Epidermal melanocyte (primary cell): ENCODE data around the gene PTGES3.
"Not testable (repeated sequence)": the region's sequence is repeated elsewhere in the genome, so short reads cannot be mapped to it uniquely, and the experiment has no call there.

Source experiments
- DNase-seq: peaks from one replicate; pipeline ENCODE4 v3.0.0; 2011; ENCODE audit warnings: low spot score; ENCODE audit not compliant: insufficient read length

Gene PTGES3

DNA sequence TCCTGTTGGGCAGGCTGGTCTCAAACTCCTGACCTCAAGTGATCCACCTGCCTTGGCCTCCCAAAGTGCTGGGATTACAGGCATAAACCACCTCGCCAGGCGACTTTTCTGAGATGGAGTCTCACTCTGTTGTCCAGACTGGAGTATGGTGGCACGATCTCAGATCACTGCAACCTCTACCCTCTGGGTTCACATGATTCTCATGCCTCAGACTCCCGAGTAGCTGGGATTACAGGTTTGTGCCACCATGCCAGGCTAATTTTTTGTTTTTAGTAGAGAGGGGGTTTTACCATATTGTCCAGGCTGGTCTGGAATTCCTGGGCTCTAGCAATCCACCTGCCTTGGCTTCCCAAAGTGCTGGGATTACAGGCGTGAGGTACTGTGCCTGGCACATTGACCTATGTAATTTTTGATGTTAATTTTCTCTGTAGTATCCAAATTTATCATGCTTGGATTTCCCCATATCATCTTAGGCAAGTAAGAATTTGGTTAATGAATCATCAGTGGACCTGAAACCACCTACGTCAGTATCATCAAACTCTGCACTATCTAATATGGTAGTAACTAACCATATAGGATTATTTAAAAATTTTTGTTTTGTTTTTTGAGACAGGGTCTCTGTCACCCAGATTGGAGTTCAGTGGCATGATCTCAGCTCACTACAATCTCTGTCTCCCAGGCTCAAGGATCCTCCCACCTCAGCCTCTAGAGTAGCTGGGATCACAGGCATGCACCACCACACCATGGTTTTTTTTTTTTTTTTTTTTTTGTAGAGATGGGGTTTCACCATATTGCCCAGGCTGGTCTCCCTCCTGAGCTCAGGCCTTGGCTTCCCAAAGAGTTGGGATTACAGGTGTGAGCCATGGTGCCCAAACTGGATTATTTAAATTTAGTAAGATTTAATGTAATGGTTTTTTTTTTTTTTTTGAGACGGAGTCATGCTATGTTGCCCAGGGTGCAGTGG is 30.4 kb downstream of the PTGES3 start:
- DNase-seq: no peak

- not testable (repeated sequence) for DNase-seq
Observed at GRCh38 chr12:56653781-56654180, 34.3 kb downstream of the PTGES3 start.

DNA sequence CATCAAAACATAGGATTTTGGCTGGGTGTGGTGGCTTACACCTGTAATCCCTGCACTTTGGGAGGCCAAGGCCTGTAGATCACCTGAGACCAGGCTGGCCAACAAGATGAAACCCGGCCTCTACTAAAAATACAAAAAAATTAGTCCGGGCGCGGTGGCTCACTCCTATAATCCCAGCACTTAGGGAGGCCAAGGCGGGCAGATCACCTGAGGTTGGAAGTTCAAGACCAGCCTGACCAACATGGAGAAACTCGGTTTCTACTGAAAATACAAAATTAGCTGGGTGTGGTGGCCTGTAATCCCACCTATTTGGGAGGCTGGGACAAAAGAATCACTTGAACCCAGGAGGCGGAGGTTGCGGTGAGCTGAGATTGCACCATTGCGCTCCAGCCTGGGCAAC is 40.1 kb downstream of the PTGES3 start:
- not testable (repeated sequence) for DNase-seq

- peak; percentile 98 for DNase-seq
Observed at GRCh38 chr12:56645717-56646446, 42.2 kb downstream of the PTGES3 start, which contains the start of gene ATP5F1B. Gene ATP5F1B, minus strand, starts transcription at chr12:56645984. Its CDS starts 21 bp downstream, at chr12:56645963.

DNA sequence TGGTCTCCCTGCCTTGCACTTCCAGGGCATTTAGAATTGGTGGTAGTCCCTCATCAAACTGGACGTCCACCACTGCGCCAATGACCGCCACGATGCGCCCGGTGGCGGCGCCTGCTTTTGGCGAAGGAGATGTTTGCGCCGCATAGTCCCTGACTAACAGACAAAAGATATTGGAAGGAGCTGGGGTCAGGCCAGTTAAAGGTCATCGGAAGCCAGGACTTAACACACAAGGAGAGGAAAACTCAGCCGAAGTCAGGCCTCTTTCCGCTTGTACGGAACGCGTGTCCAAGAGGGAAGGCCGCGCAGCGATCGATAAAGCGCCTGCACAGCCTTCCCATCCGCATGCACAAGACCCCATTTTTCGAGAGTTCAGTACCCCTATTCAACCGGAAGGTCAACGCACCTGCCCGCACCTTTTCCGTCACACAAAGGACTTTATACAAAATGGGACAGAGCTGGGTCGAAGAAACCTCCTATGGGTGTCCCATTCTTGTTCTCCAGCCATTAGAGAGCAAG is 42.8 kb downstream of the PTGES3 start:
- no peak for DNase-seq

DNA sequence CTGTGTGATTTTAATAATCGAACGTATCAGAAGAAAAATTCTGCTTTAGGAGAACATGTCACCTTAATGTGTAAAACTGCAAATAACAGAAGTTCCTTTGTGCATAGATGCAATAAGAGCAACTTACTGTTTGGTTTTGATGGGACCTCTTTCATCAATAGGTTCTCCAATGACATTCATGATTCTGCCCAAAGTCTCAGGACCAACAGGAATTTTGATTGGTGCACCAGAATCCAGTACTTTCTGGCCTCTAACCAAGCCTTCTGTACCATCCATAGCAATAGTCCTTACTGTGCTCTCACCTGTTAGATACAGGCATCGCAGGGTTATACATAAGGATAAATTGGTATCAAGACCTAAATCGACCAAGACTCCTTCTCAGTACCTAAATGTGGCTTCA is 43.4 kb downstream of the PTGES3 start:
- DNase-seq: no peak

DNA sequence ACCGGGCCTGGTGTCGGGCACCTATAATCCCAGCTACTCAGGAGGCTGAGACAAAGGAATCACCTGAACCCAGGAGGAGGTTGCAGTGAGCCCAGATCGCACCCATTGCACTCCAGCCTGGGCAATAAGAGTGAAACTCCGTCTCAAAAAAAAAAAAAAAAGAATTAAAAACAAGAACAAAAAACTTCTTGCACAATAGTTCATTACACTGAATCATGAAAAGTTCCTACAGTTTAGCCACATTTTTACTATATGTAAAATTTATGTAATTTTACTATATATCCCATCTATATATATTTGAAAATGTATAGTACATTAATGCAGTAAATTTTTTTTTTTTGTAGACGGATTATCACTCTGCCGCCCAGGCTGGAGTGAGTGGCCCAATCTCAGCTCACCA is 46.9 kb downstream of the PTGES3 start:
- no peak for DNase-seq

GRCh38 chr12:56637621-56638020 is 50.5 kb downstream of the PTGES3 start:
- no peak for DNase-seq

DNA sequence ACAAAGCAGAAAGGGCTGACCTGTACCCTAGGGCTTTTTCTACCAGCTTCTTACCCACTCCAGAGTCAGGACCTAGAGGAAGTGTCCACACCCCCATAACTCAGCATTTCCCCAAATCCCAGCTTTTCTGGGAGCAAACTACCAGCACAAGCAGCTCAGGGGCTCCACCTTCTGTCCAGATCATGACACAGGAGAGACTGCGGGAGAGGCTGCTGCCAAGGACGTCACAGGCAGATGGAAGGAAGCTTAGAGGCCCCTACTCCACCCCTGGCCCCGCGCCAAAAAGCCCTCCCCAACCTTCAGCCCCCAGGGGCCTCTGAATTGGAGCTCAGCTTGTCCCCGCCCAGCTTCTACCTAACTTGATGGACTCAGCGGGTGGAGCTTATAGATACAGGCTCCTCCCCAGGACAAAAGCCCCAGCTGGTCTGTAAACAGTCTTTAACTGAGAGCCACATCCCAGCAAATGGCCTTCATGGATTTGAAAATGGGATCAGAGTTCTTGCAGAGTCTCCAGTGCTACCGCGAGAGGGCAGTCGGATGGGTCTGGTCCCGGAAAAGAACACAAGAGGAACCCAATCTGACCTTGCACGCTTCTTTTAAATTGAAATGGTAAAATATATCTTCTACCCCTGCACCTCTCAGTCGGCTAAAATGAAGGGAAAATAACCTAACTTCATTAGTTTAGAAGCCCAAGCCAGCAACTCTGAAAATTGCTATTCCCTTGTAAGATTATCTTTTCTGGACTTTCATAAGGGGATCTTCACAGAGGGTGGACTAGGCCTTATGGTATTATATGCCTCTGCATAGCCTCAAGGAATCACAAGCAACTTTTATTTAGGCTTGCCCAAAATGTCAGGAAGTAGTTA is 51.2 kb downstream of the PTGES3 start:
- peak; percentile 98 for DNase-seq

DNA sequence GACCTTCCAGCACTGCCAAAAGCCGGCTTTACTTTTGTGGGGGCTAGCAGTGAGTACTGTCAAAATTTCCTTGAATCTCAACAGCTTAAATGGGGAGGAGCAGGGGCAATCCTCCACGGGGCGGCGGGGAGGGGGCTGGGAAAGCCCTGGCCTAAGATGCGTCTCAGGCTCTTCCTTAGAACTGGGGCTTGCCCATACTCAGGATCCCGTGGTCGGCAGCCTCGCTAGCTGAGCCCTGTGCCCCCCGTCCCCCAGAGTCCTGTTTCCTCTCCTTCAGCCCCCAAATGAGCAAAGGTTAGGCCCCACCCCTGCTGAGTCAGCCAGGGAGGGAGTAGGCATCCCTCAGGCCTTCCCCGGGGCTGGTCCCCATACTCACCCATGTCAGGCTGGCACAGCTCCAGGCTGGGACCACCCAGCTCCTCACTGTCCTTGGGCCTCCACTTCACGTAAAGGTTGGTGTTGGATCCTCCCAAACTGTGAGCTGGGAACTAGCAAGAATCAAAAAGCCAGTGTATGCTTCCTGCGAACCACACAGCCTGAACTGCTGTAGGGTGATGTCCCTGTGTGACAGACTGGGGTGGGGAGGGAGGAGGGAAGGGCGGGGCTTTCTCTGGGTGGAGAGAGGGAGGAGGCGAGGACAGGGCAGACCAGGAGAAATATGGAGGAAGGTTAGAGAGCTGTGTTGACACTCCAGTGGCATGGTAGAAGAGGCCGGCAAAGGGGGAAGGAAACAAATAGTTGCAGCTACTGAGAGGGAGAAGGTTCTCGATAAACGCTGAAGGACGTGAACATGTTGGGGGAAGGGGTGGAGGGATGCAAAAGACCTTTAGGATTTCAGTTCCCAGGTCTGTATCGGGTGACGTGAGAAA is 52.0 kb downstream of the PTGES3 start:
- DNase-seq: peak; percentile 93

- peak; percentile 67 for DNase-seq
Observed at GRCh38 chr12:56634837-56635791, 53.0 kb downstream of the PTGES3 start.

DNA sequence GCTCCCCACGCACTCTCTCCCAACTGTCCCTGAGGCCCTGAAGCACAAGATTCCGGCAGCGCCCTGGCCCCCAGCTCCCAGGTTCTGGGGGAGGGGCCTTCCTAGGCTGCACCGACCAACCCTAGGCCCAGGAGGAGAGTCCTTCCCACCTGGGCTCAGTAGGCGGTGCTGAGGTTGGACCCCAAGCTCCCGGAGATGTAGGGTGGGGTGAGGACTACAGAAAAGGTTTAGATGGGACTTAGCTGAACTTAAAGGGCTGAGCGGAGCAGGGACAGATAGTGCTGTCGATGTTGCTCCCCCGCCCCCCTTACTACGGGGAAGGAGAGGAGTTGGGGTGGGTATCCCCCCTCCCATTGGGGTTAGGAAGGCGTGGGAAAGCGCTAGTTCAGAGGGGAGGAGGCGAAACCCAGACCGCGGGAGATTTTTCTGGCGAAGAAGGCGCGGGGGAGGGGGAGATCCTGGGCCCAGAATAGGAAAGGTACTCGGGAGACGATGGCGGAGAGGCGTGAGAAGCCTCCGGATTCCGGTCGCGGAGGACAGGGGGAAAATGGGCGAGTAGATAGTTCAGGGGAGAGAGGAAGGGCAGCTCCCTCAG is 53.7 kb downstream of the PTGES3 start:
- no peak for DNase-seq

DNA sequence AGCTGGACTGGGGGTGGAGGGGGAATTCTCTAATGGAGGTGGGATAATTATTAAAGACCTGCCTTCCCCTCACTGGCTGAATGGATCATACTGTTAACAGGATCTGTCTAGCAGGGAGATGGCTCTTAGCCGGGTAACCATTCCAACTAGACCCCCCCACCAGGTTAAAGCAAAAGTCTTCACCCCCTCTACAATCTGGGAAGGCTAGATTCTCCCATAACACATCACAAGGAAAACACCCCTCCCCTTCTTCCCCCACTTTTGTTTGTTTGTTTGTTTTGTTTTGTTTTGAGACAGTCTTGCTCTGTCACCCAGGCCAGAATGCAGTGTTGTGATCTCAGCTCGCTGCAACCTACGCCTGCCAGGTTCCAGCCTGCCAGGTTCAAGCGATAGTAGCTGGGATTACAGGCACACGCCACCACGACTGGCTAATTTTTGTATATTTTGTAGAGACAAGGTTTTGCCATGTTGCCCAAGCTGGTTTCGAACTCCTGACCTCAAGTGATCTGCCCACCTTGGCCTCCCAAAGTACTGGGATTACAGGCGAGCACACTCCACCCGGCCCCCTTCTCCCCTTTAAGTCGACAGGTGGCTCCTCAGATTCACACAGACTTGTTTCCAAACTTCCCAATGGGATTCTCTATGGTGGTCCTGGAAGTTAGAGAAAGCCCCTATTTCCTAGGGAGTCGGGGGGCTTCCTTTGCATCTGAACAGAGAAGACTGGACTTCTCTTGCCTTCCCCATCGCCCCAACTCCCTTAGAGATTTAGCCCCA is 54.4 kb downstream of the PTGES3 start:
- DNase-seq: no peak

- no peak for DNase-seq
Observed at GRCh38 chr12:56632701-56633467, 55.2 kb downstream of the PTGES3 start.

GRCh38 chr12:56631790-56632700 is 56.0 kb downstream of the PTGES3 start:
- DNase-seq: peak; percentile 83

- peak; percentile 85 for DNase-seq
Observed at GRCh38 chr12:56630180-56630632, 57.9 kb downstream of the PTGES3 start, which contains the start of gene BAZ2A. Gene BAZ2A, minus strand, starts transcription at chr12:56630326. Its CDS starts 12,796 bp downstream, at chr12:56617530.
